Measurements from ENCODE around the gene FBXO38.

Gene FBXO38

GRCh38 chr5:148352696-148353095 lies 31.1 kb upstream of the FBXO38 start:
- TF ChIP-seq CTCF (IDR thresholded peaks at IDR 0.05) = no peak

DNA sequence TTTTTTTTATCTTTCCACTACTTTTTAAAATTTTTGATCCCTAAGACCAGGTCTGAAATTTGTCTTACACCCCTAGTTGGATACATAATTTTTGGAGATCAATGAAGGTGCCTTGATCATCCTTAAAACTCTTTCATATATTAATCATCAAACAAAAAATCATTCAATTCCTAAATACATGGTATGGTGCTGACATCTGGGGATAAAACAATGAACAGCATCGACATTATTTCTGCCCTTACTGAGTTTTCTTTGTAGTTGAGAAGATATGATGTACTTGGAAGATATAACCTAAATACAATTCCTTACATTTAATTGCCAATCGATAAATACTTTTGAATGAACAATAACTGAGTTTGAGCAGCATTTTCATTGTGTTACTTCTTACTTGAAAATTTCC lies 30.1 kb upstream of the FBXO38 start:
- no peak for TF ChIP-seq CTCF (IDR thresholded peaks at IDR 0.05)

GRCh38 chr5:148364343-148364742 lies 19.4 kb upstream of the FBXO38 start:
- TF ChIP-seq CTCF (IDR thresholded peaks at IDR 0.05) = no peak

DNA sequence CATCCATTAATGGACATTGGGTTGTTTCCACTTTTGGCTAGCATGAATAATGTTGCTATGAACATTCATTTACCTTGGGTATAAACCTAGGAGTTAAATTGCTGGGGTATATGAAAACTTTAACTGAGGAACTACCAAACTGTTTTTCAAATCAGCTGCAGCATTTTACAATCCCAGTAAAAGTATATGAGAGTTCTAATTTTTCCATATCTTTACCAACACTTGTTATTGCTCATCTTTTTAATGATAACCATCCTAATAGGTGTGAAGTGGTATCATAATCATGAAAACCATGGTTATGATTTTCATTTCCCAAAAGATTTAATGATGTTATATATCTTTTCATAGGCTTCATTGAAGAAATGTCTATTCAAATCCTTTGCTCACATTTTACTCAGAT lies 15.5 kb upstream of the FBXO38 start:
- no peak for TF ChIP-seq CTCF (IDR thresholded peaks at IDR 0.05)

GRCh38 chr5:148372166-148372725 lies 11.5 kb upstream of the FBXO38 start:
- no peak for TF ChIP-seq CTCF (IDR thresholded peaks at IDR 0.05)

DNA sequence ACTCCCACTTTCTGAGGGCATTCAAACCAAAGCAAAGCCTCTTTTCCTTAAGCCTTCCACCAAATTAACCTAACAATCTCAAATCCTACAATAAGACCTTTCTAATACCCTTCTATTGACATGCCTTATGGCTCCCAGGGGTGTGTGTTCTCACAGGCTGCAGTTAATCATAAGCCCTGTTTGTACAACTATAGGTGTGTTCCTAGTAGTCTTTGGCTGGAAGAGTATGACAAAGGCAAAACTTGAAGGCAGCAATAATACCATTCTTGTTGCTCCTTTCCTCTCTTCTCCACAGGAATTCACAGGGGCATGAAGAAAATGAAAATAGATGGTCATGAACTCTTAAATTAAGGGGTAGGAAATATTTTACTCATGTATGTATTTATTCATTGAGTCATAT lies 10.9 kb upstream of the FBXO38 start:
- no peak for TF ChIP-seq CTCF (IDR thresholded peaks at IDR 0.05)

DNA sequence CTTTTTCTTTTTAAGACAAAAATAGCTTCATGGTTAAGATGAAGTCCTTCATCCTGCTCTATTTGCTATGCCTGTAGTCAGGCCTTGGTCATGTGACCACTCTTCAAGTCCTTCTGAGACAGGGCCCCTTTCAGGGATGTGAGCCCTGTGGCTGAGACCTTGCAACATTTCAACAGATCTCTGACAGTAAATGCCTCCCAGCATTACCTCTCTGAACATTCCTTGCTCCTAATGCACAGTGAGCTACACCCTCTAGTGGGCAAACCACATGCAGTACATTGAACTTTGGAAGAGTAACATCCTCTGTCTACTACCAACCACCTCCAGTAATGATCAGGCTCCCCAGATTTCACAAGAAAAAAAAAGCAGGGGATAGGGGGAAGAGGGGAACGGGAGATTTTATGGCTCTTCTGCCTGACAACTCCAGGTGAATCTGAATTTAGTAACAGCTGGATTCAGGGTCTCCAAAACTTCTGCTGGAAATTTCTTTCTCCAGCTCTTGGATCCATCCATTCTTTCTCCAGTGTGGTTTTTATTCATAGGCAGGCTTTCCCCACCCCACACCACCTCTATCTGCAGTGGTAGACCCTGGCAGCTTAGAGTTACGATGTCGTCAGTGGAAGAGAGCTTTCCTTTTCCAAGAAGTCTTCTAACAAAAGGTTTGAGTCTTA lies 8.9 kb upstream of the FBXO38 start:
- peak; percentile 79 for TF ChIP-seq CTCF (IDR thresholded peaks at IDR 0.05)

GRCh38 chr5:148376198-148376597 lies 7.6 kb upstream of the FBXO38 start:
- no peak for TF ChIP-seq CTCF (IDR thresholded peaks at IDR 0.05)
